Vagina (tissue), 2 donors: ENCODE measurements around the gene ANKS3.

Experiments used
- POLR2A ChIP-seq, 2 donors: fragments of 450-650 bp; IDR thresholded peaks; one replicate each; pipeline ENCODE4 v1.6.1; 2017; ENCODE audit warnings: antibody characterized with exemption in 2 of 2, mild to moderate bottlenecking in 2 of 2, moderate library complexity in 2 of 2
- TF ChIP-seq, protein P1 (sequence below), 3 experiments: fragments of 450-650 bp in 2 of 3; fragments of 200-600 bp in 1 of 3; sonication (generic) in 1 of 3; IDR thresholded peaks; one replicate each; pipeline ENCODE4 v1.5.1; 2017 to 2019; ENCODE audit warnings: antibody characterized with exemption in 3 of 3, mild to moderate bottlenecking in 2 of 3, moderate library complexity in 2 of 3

DNA sequence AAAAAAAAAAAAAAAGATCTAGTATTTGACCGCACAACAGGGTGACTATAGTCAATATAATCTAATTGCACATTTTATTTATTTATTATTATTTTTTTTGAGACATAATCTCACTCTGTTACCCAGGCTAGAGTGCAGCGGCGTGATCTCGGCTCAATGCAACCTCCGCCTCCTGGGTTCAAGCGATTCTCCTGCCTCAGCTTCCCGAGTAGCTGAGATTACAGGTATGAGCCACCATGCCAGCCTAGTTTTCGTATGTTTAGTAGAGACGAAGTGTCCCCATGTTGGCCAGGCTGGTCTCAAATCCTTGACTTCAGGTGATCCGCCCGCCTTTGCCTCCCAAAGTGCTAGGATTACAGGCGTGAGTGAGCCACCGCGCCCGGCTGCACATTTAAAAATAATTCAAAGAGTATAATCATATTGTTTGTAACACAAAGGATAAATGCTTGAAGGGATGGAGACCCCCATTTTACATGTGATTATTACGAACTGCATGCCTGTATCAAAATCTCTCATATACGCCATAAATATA lies 794 bp downstream of the ANKS3 start:
- TF ChIP-seq, protein P1, sequence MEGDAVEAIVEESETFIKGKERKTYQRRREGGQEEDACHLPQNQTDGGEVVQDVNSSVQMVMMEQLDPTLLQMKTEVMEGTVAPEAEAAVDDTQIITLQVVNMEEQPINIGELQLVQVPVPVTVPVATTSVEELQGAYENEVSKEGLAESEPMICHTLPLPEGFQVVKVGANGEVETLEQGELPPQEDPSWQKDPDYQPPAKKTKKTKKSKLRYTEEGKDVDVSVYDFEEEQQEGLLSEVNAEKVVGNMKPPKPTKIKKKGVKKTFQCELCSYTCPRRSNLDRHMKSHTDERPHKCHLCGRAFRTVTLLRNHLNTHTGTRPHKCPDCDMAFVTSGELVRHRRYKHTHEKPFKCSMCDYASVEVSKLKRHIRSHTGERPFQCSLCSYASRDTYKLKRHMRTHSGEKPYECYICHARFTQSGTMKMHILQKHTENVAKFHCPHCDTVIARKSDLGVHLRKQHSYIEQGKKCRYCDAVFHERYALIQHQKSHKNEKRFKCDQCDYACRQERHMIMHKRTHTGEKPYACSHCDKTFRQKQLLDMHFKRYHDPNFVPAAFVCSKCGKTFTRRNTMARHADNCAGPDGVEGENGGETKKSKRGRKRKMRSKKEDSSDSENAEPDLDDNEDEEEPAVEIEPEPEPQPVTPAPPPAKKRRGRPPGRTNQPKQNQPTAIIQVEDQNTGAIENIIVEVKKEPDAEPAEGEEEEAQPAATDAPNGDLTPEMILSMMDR (IDR thresholded peaks at IDR 0.05), result no peak
- no peak for TF ChIP-seq POLR2A (IDR thresholded peaks at IDR 0.05)
